Neural cell (in vitro differentiated cells): ENCODE measurements around the gene MED13. TPM values are rescaled to one million over a fixed set of nuclear protein-coding genes. Genes with fewer than 3 reads are reported as not detected.

Source experiments
- H2AFZ ChIP-seq: fragments of 200-600, 300-800 bp; sonication (generic), shearing (Covaris generic); 2 replicates; pipeline ENCODE4 v1.6.0; 2014; ENCODE audit warnings: low read depth, mild to moderate bottlenecking, antibody characterized with exemption, low read length, moderate library complexity
- H3F3A ChIP-seq: fragments of 200-600 bp; shearing (Covaris generic); 2 replicates; pipeline ENCODE4 v1.6.1; 2016; ENCODE audit warnings: mild to moderate bottlenecking, moderate library complexity, mixed read lengths, antibody characterized with exemption, low read length; ENCODE audit not compliant: insufficient read depth, poor library complexity, severe bottlenecking
- H3K27ac ChIP-seq: fragments of 200-600, 300-800 bp; sonication (generic), shearing (Covaris generic); 2 replicates; pipeline ENCODE4 v1.5.1; 2014; ENCODE audit warnings: mild to moderate bottlenecking, low read length, moderate library complexity
- H3K27me3 ChIP-seq: fragments of 300-800, 200-600 bp; sonication (generic), shearing (Covaris generic); 2 replicates; pipeline ENCODE4 v1.6.0; 2014; ENCODE audit warnings: mild to moderate bottlenecking, low read depth, low read length, moderate library complexity; ENCODE audit not compliant: insufficient read depth
- H3K36me3 ChIP-seq: fragments of 300-800, 200-600 bp; sonication (generic), shearing (Covaris generic); 2 replicates; pipeline ENCODE4 v1.5.1; 2014; ENCODE audit warnings: mild to moderate bottlenecking, antibody characterized with exemption, low read length, moderate library complexity; ENCODE audit not compliant: insufficient read depth
- H3K4me2 ChIP-seq: fragments of 300-800, 200-600 bp; sonication (generic), shearing (Covaris generic); 2 replicates; pipeline ENCODE4 v1.6.0; 2014; ENCODE audit warnings: mild to moderate bottlenecking, low read length
- H3K4me3 ChIP-seq: fragments of 300-800, 200-600 bp; sonication (generic), shearing (Covaris generic); 2 replicates; pipeline ENCODE4 v1.5.1; 2014; ENCODE audit warnings: mild to moderate bottlenecking, low read length, moderate library complexity
- H3K79me2 ChIP-seq: fragments of 200-600 bp; shearing (Covaris generic); replicated peaks from 2 replicates; pipeline ENCODE4 v1.6.0; 2014; ENCODE audit warnings: mild to moderate bottlenecking, low read length, moderate library complexity; ENCODE audit not compliant: insufficient read depth
- H3K9ac ChIP-seq: fragments of 300-800, 200-600 bp; sonication (generic), shearing (Covaris generic); 2 replicates; pipeline ENCODE4 v1.6.1; 2016; ENCODE audit warnings: mild to moderate bottlenecking, low read length, mixed read lengths
- H3K9me2 ChIP-seq: fragments of 200-600 bp; shearing (Covaris generic); 2 replicates; pipeline ENCODE4 v1.6.1; 2016; ENCODE audit warnings: mild to moderate bottlenecking, low read length, mixed read lengths; ENCODE audit not compliant: insufficient read depth
- H3K9me3 ChIP-seq: fragments of 200-600, 300-800 bp; sonication (generic), shearing (Covaris generic); 2 replicates; pipeline ENCODE4 v1.6.1; 2016; ENCODE audit warnings: mild to moderate bottlenecking, mixed run types, low read length, moderate library complexity, mixed read lengths
- H4K20me1 ChIP-seq: fragments of 200-600 bp; shearing (Covaris generic); 2 replicates; pipeline ENCODE4 v1.6.1; 2016; ENCODE audit warnings: mild to moderate bottlenecking, mixed run types; ENCODE audit not compliant: insufficient read depth
- CTCF ChIP-seq: fragments of 450-650 bp; IDR thresholded peaks from 2 replicates; pipeline ENCODE4 v1.5.1; 2014; ENCODE audit warnings: antibody characterized with exemption, mild to moderate bottlenecking, moderate library complexity; ENCODE audit not compliant: poor library complexity, severe bottlenecking
- EP300 ChIP-seq: fragments of 450-650 bp; conservative IDR thresholded peaks from 2 replicates; pipeline ENCODE4 v1.6.1; 2014; ENCODE audit warnings: antibody characterized with exemption, mild to moderate bottlenecking, moderate library complexity; ENCODE audit not compliant: poor library complexity, severe bottlenecking
- EZH2 ChIP-seq: fragments of 200-600, 300-800 bp; shearing (Covaris generic), sonication (generic); IDR thresholded peaks from 2 replicates; pipeline ENCODE4 v1.6.1; 2014; ENCODE audit warnings: antibody characterized with exemption, low read length, borderline replicate concordance, mild to moderate bottlenecking; ENCODE audit not compliant: insufficient read depth, poor library complexity, severe bottlenecking
- MXI1 ChIP-seq: fragments of 450-650 bp; conservative IDR thresholded peaks from 2 replicates; pipeline ENCODE4 v1.6.1; 2014; ENCODE audit warnings: antibody characterized with exemption, mild to moderate bottlenecking; ENCODE audit not compliant: poor library complexity, severe bottlenecking
- POLR2AphosphoS5 ChIP-seq: IDR thresholded peaks from 2 replicates; pipeline ENCODE4 v1.6.1; 2012
- RAD21 ChIP-seq: fragments of 450-650 bp; conservative IDR thresholded peaks from 2 replicates; pipeline ENCODE4 v1.6.1; 2014; ENCODE audit warnings: antibody characterized with exemption, mild to moderate bottlenecking, moderate library complexity
- REST ChIP-seq: IDR thresholded peaks from 2 replicates; pipeline ENCODE4 v1.6.1; 2012; ENCODE audit warnings: borderline replicate concordance
- SMC3 ChIP-seq: fragments of 450-650 bp; conservative IDR thresholded peaks from 2 replicates; pipeline ENCODE4 v1.6.1; 2014; ENCODE audit warnings: antibody characterized with exemption, mild to moderate bottlenecking, moderate library complexity; ENCODE audit not compliant: poor library complexity
- TAF1 ChIP-seq: IDR thresholded peaks from 2 replicates; pipeline ENCODE4 v1.6.1; 2012; ENCODE audit warnings: low read depth
- polyA plus RNA-seq: library from polyadenylated mRNA; depleted of rRNA; stranded (reverse); fragments of >200 nt; gene quantifications from 2 replicates; pipeline ENCODE4 v1.2.3, GENCODE V29; 2014

Gene MED13
- polyA plus RNA-seq, 1 donor from 2014 or later = 22.6 TPM

- no peak for TF ChIP-seq MXI1
- no peak for TF ChIP-seq REST
- no peak for TF ChIP-seq SMC3
- no peak for TF ChIP-seq EZH2
- no peak for TF ChIP-seq EP300
- TF ChIP-seq TAF1 = no peak
- no peak for TF ChIP-seq POLR2AphosphoS5
- no peak for TF ChIP-seq RAD21
- TF ChIP-seq CTCF = no peak
- no peaks in the 10 kb centered on the region for H3F3A ChIP-seq
- no peak overlapping the region for H3K9ac ChIP-seq
- H3K9me3 ChIP-seq = no peaks in the 10 kb centered on the region
- no peak overlapping the region for H3K27ac ChIP-seq
- no peaks in the 10 kb centered on the region for H4K20me1 ChIP-seq
- H3K79me2 ChIP-seq = peaks cover 7% of the 10 kb centered on the region
- no peak overlapping the region for H3K4me3 ChIP-seq
- H2AFZ ChIP-seq = no peak overlapping the region
- H3K9me2 ChIP-seq = no peaks in the 10 kb centered on the region
- H3K4me2 ChIP-seq = no peak overlapping the region
- H3K36me3 ChIP-seq = peaks cover 10% of the 10 kb centered on the region
- H3K27me3 ChIP-seq = no peaks in the 10 kb centered on the region
Observed at GRCh38 chr17:62030264-62030663, 34.8 kb downstream of the MED13 start.

- no peaks in the 10 kb centered on the region for H3K27me3 ChIP-seq
- H3K4me3 ChIP-seq = no peak overlapping the region
- H3K9me2 ChIP-seq = no peaks in the 10 kb centered on the region
- H3K9me3 ChIP-seq = no peaks in the 10 kb centered on the region
- H3K36me3 ChIP-seq = peaks cover 4% of the 10 kb centered on the region
- TF ChIP-seq EZH2 (no peak), EP300 (no peak), MXI1 (no peak), CTCF (no peak), REST (no peak), POLR2AphosphoS5 (no peak), RAD21 (no peak), SMC3 (no peak), TAF1 (no peak)
- no peak overlapping the region for H2AFZ ChIP-seq
- no peak overlapping the region for H3K4me2 ChIP-seq
- H3K9ac ChIP-seq = no peak overlapping the region
- no peak overlapping the region for H3K27ac ChIP-seq
- H4K20me1 ChIP-seq = no peaks in the 10 kb centered on the region
- H3F3A ChIP-seq = no peaks in the 10 kb centered on the region
- H3K79me2 ChIP-seq = peaks cover 4% of the 10 kb centered on the region
Observed at GRCh38 chr17:62024866-62025265, 40.2 kb downstream of the MED13 start.
